ENCODE data around the gene FILIP1.

FILIP1 gene

GRCh38 chr6:75460681-75461080 lies 32.9 kb downstream of the FILIP1 start:
- H3K9ac ChIP-seq (ENCODE audit: low read depth, low read length, poor library complexity, severe bottlenecking): no peak overlapping the region
- H4K20me1 ChIP-seq (ENCODE audit: insufficient read depth, low read length, poor library complexity, severe bottlenecking): no peaks in the 10 kb centered on the region
- H2AFZ ChIP-seq (ENCODE audit: low read length): no peak overlapping the region
- no peaks in the 10 kb centered on the region for H3K9me3 ChIP-seq (ENCODE audit: insufficient read depth, low read depth, low read length)
- H3K27me3 ChIP-seq (ENCODE audit: insufficient read depth, low read length, poor library complexity, severe bottlenecking): no peaks in the 10 kb centered on the region
- no peak overlapping the region for H3K4me2 ChIP-seq (ENCODE audit: low read depth, low read length, poor library complexity, severe bottlenecking)
- no peaks in the 10 kb centered on the region for H3K36me3 ChIP-seq (ENCODE audit: insufficient read depth, low read length)
- no peak overlapping the region for H3K4me3 ChIP-seq (ENCODE audit: low read length, poor library complexity, severe bottlenecking)
- no peaks in the 10 kb centered on the region for H3F3A ChIP-seq (ENCODE audit: low read depth)
- no peaks in the 10 kb centered on the region for H3K9me2 ChIP-seq (replicated peaks; ENCODE audit: low read depth, low read length)
- no peaks in the 10 kb centered on the region for H3K79me2 ChIP-seq (ENCODE audit: insufficient read depth, low read length)
- H3K4me1 ChIP-seq (ENCODE audit: insufficient read depth, low read length, poor library complexity, severe bottlenecking): no peaks in the 10 kb centered on the region
- TF ChIP-seq CTCF (conservative IDR thresholded peaks at IDR 0.05; ENCODE audit: low read length) (no peak), EZH2phosphoT487 (IDR thresholded peaks at IDR 0.05; ENCODE audit: borderline replicate concordance) (no peak)

DNA sequence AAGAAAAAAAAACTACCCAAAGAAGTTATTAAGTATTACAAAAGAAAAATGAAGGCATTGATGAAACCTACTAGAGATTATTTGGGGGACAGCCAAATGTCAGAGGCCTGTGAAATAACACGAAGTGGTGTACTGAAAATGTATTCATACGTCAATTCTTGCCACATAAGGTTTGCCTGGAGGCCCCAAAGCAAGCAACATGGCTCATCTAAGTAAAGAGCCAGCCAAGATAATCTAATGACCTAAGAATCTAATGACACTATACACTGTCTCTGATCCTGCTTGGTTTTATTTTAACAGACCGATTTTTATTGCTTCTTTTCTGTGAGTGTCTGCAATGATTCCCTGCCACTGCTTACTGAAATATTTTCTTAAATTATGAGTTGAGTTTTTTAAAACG lies 34.7 kb downstream of the FILIP1 start:
- no peaks in the 10 kb centered on the region for H3K27me3 ChIP-seq (ENCODE audit: insufficient read depth, low read length, poor library complexity, severe bottlenecking)
- no peak overlapping the region for H3K9ac ChIP-seq (ENCODE audit: low read depth, low read length, poor library complexity, severe bottlenecking)
- TF ChIP-seq CTCF (conservative IDR thresholded peaks at IDR 0.05; ENCODE audit: low read length) (no peak), EZH2phosphoT487 (IDR thresholded peaks at IDR 0.05; ENCODE audit: borderline replicate concordance) (no peak)
- H3F3A ChIP-seq (ENCODE audit: low read depth): no peaks in the 10 kb centered on the region
- no peaks in the 10 kb centered on the region for H4K20me1 ChIP-seq (ENCODE audit: insufficient read depth, low read length, poor library complexity, severe bottlenecking)
- no peaks in the 10 kb centered on the region for H3K4me1 ChIP-seq (ENCODE audit: insufficient read depth, low read length, poor library complexity, severe bottlenecking)
- no peaks in the 10 kb centered on the region for H3K36me3 ChIP-seq (ENCODE audit: insufficient read depth, low read length)
- H3K4me3 ChIP-seq (ENCODE audit: low read length, poor library complexity, severe bottlenecking): no peak overlapping the region
- H3K9me2 ChIP-seq (replicated peaks; ENCODE audit: low read depth, low read length): no peaks in the 10 kb centered on the region
- H3K79me2 ChIP-seq (ENCODE audit: insufficient read depth, low read length): no peaks in the 10 kb centered on the region
- no peaks in the 10 kb centered on the region for H3K9me3 ChIP-seq (ENCODE audit: insufficient read depth, low read depth, low read length)
- no peak overlapping the region for H2AFZ ChIP-seq (ENCODE audit: low read length)
- H3K4me2 ChIP-seq (ENCODE audit: low read depth, low read length, poor library complexity, severe bottlenecking): no peak overlapping the region

DNA sequence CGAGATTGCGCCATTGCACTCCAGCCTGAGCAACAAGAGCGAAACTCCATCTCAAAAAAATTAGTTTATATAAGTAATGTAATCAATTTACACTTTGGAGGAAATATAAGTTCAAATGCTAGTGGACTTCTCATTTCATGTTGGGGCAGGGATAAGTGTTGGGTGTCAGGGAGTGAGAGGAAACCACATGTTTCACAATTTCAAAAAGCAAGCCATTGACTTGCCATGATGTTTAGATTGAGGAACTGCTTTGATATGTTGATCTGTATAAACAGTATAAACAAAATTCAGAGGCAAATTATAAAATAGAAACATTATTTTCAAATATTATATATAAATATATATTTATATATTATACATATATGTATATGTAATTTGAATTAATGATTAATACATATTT lies 42.7 kb downstream of the FILIP1 start:
- TF ChIP-seq EZH2phosphoT487 (IDR thresholded peaks at IDR 0.05; ENCODE audit: borderline replicate concordance) (no peak), CTCF (conservative IDR thresholded peaks at IDR 0.05; ENCODE audit: low read length) (no peak)
- no peak overlapping the region for H3K4me3 ChIP-seq (ENCODE audit: low read length, poor library complexity, severe bottlenecking)

More for the DNA sequence above, 42.7 kb downstream of the FILIP1 start:
- Histone ChIP-seq H3K4me1 (ENCODE audit: insufficient read depth, low read length, poor library complexity, severe bottlenecking) (no peaks in the 10 kb centered on the region), H3F3A (ENCODE audit: low read depth) (no peaks in the 10 kb centered on the region), H3K9me2 (replicated peaks; ENCODE audit: low read depth, low read length) (no peaks in the 10 kb centered on the region), H3K9ac (ENCODE audit: low read depth, low read length, poor library complexity, severe bottlenecking) (no peak overlapping the region), H3K27me3 (ENCODE audit: insufficient read depth, low read length, poor library complexity, severe bottlenecking) (no peaks in the 10 kb centered on the region), H4K20me1 (ENCODE audit: insufficient read depth, low read length, poor library complexity, severe bottlenecking) (no peaks in the 10 kb centered on the region), H3K4me2 (ENCODE audit: low read depth, low read length, poor library complexity, severe bottlenecking) (no peak overlapping the region), H2AFZ (ENCODE audit: low read length) (no peak overlapping the region), H3K36me3 (ENCODE audit: insufficient read depth, low read length) (no peaks in the 10 kb centered on the region), H3K79me2 (ENCODE audit: insufficient read depth, low read length) (no peaks in the 10 kb centered on the region), H3K9me3 (ENCODE audit: insufficient read depth, low read depth, low read length) (no peaks in the 10 kb centered on the region)

Data from Loucy (cell line).